Lung (tissue), 12 donors: ENCODE data around the gene KCNQ1OT1. TPM values are rescaled to one million over a fixed set of nuclear protein-coding genes. Genes with fewer than 3 reads are reported as not detected.

ENCODE experiments used
- ATAC-seq: fragments of 200-7000 bp; cut with Tn5 transposase; one replicate; pipeline ENCODE4 v1.9.1; 2020; ENCODE audit warnings: moderate number of reproducible peaks; ENCODE audit not compliant: insufficient read depth, low FRiP score
- DNase-seq, 3 donors: peaks; one replicate each; pipeline ENCODE4 v3.0.0-alpha.2; 2013 to 2017
- H3K27ac ChIP-seq, 2 donors: one replicate each; pipeline ENCODE4 v1.5.1; 2013; ENCODE audit warnings: mild to moderate bottlenecking in 2 of 2, moderate library complexity in 2 of 2, control low read depth in 1 of 2, inconsistent platforms in 1 of 2, low read depth in 1 of 2, low read length in 1 of 2
- H3K27me3 ChIP-seq, 3 donors: one replicate each; pipeline ENCODE4 v1.5.1; 2013; ENCODE audit warnings: low read length in 2 of 3; ENCODE audit not compliant: control insufficient read depth in 3 of 3, insufficient read depth in 3 of 3
- H3K36me3 ChIP-seq, 4 donors: one replicate each; pipeline ENCODE4 v1.5.1; 2013; ENCODE audit warnings: low read length in 4 of 4, mild to moderate bottlenecking in 1 of 4, moderate library complexity in 1 of 4; ENCODE audit not compliant: control insufficient read depth in 4 of 4, insufficient read depth in 4 of 4
- H3K4me1 ChIP-seq, 5 donors: one replicate each; pipeline ENCODE4 v1.5.1; 2013; ENCODE audit warnings: low read length in 5 of 5, mild to moderate bottlenecking in 2 of 5, moderate library complexity in 1 of 5; ENCODE audit not compliant: control insufficient read depth in 5 of 5, insufficient read depth in 5 of 5
- H3K4me3 ChIP-seq: one replicate; pipeline ENCODE4 v1.5.1; 2013; ENCODE audit warnings: mild to moderate bottlenecking, control low read depth, moderate library complexity
- H3K9ac ChIP-seq, 2 donors: one replicate each; pipeline ENCODE4 v1.5.1; 2013; ENCODE audit warnings: low read length in 2 of 2, control low read depth in 1 of 2; ENCODE audit not compliant: insufficient read depth in 1 of 2
- H3K9me3 ChIP-seq, 4 donors: one replicate each; pipeline ENCODE4 v1.5.1; 2013; ENCODE audit warnings: low read length in 3 of 4, mild to moderate bottlenecking in 1 of 4, moderate library complexity in 1 of 4; ENCODE audit not compliant: control insufficient read depth in 4 of 4, insufficient read depth in 3 of 4
- WGBS, 2 donors: extraction: QIAGEN DNeasy Blood & Tissue Kit; methylation state at CpG; one replicate each; pipeline ENCODE4 v1.1.7; 2013; 5-methylcytosine and 5-hydroxymethylcytosine counted together
- polyA plus RNA-seq, 2 donors: library from polyadenylated mRNA; stranded (reverse); fragments of 200-250 nt; gene quantifications; one replicate each; pipeline ENCODE4 v1.2.1, GENCODE V29; 2013
- total RNA-seq, 2 donors: library from RNA; depleted of rRNA in 1 of 2; stranded (reverse); fragments of >200 nt in 1 of 2; gene quantifications; one replicate each; pipeline ENCODE4 v1.2.1, GENCODE V29; 2014 to 2021
- TF ChIP-seq, protein P1 (sequence below): IDR thresholded peaks from 2 replicates; pipeline ENCODE4 v1.5.1; 2012; ENCODE audit warnings: mild to moderate bottlenecking; ENCODE audit errors: control extremely low read depth, extremely low read depth
- donor health status: control.
- donor health status: control.
- donor health status: Bipolar disorder and iron deficiency.
- donor health status: healthy.
- donor health status: DM: yes; HTN: yes; CAD: no.

The KCNQ1OT1 gene
- total and polyA plus RNA-seq, 4 donors = 0.02 to 14.5 (median 1.7) TPM

GRCh38 chr11:2744166-2744565, 44.4 kb upstream of the KCNQ1OT1 start:
- H3K9ac ChIP-seq = no peak overlapping the region
- DNase-seq (no peak), ATAC-seq (no peak)
- 97% methylated on average over 9 of the region's 9 CpGs for WGBS, 2 donors
- H3K36me3 ChIP-seq = no peaks in the 10 kb centered on the region
- no peak overlapping the region for H3K27ac ChIP-seq
- no peaks in the 10 kb centered on the region for H3K9me3 ChIP-seq
- peaks cover 0 to 37% (median 13%) of the 10 kb centered on the region in 5 donors for H3K4me1 ChIP-seq
- H3K27me3 ChIP-seq = no peaks in the 10 kb centered on the region
- H3K4me3 ChIP-seq = no peak overlapping the region
- TF ChIP-seq, protein P1, sequence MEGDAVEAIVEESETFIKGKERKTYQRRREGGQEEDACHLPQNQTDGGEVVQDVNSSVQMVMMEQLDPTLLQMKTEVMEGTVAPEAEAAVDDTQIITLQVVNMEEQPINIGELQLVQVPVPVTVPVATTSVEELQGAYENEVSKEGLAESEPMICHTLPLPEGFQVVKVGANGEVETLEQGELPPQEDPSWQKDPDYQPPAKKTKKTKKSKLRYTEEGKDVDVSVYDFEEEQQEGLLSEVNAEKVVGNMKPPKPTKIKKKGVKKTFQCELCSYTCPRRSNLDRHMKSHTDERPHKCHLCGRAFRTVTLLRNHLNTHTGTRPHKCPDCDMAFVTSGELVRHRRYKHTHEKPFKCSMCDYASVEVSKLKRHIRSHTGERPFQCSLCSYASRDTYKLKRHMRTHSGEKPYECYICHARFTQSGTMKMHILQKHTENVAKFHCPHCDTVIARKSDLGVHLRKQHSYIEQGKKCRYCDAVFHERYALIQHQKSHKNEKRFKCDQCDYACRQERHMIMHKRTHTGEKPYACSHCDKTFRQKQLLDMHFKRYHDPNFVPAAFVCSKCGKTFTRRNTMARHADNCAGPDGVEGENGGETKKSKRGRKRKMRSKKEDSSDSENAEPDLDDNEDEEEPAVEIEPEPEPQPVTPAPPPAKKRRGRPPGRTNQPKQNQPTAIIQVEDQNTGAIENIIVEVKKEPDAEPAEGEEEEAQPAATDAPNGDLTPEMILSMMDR = no peak

- ATAC-seq (no peak), DNase-seq (peak in 1 of 3 donors; percentile 13)
- no peaks in the 10 kb centered on the region for H3K36me3 ChIP-seq
- H3K4me1 ChIP-seq = peaks cover 0 to 37% (median 13%) of the 10 kb centered on the region in 5 donors
- no peak overlapping the region for H3K27ac ChIP-seq
- H3K9me3 ChIP-seq = no peaks in the 10 kb centered on the region
- 91 to 95% methylated on average over 21 of the region's 21 CpGs for WGBS, 2 donors
- no peak overlapping the region for H3K4me3 ChIP-seq
- no peaks in the 10 kb centered on the region for H3K27me3 ChIP-seq
- H3K9ac ChIP-seq = no peak overlapping the region
- TF ChIP-seq, protein P1 = no peak
Measured at GRCh38 chr11:2743427-2744110, 43.8 kb upstream of the KCNQ1OT1 start.

DNA sequence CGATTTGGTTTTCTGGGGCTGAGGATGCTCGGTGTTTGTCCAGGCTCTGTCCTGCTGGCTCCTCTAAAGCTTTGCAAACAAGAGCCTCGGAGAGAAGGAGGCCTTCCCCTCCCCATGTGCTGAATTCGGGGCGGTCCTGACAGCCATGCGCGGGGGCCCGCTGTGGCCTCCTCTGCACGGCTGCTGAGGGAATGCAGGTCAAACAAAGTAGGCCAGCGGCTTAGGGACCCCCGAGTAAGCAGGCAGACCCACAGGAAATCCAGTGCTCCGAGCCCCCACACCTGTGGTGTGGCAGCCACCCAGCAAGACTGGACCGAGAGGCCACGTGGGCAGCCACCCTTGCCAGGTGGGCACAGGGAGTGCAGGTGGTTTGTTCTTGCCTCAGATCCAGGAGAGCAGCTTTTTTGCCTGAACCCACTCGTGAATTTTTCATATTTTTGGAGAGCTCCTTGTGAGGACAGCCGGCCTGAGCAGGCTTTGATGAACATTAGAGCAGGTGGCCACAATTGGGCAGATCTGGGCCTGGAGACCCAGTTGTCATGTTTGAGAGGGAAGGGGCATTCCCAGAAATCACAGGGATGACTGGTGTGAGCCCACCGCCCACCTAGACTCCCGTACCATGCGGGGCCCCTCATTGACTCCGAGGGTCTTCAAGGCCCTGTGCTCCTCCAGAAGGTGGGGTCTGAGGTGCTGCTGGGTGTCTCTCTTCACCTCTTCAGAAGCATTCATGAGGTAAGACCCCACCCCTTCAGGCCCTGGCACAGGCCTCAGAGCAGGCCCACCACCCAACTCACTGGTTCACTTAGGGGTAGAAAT, 43.0 kb upstream of the KCNQ1OT1 start:
- TF ChIP-seq, protein P1 = no peak
- WGBS, 2 donors = 90 to 93% methylated on average over 20 of the region's 20 CpGs
- H3K4me3 ChIP-seq = no peak overlapping the region
- H3K9ac ChIP-seq = no peak overlapping the region
- peak in 1 of 3 donors; percentile 9 for DNase-seq
- no peak for ATAC-seq
- H3K36me3 ChIP-seq = no peaks in the 10 kb centered on the region
- no peak overlapping the region for H3K27ac ChIP-seq
- no peaks in the 10 kb centered on the region for H3K9me3 ChIP-seq
- peaks cover 0 to 30% (median 13%) of the 10 kb centered on the region in 5 donors for H3K4me1 ChIP-seq
- H3K27me3 ChIP-seq = no peaks in the 10 kb centered on the region
